GM19372 (cell line): Measurements from ENCODE around the gene ZNF286A.
"Not testable (repeated sequence)": the region's sequence is repeated elsewhere in the genome, so short reads cannot be mapped to it uniquely, and the experiment has no call there.

Experiments used
- ATAC-seq: cut with Tn5 transposase; IDR thresholded peaks from one replicate; pipeline ENCODE4 v1.9.1; 2021; ENCODE audit warnings: mild to moderate bottlenecking, low read depth, moderate library complexity; ENCODE audit not compliant: unreplicated experiment

ZNF286A gene

DNA sequence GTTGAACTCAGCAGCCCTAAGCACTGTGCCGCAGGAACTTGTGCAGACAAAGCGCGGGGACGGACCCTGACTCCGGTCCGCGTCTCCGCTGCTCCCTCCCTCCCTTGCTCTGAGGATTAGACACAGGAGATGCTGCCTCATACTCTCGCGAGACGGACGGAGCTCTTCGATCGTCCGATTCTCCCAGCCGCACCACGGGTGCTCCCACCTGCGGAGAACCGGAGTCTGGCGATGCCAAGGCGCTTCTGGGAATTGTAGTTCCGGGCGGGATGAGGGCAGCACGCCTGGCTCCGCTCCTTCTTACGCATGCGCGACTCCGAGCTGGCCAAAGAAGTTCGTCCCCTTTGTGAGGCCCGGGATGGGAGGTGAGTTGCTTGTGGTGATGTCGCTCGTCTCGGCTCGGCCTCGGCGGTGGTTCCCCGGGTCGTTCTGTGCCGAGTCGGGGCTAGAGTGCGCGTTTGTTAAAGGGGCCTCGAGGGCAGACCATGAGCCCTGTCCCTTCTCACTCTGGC, at the start of gene ZNF286A:
TSS of gene ZNF286A (plus strand) at position 340 of the 512 bp plus-strand sequence. CDS start 578 bp downstream, outside the sequence.
- peak; percentile 95 for ATAC-seq

DNA sequence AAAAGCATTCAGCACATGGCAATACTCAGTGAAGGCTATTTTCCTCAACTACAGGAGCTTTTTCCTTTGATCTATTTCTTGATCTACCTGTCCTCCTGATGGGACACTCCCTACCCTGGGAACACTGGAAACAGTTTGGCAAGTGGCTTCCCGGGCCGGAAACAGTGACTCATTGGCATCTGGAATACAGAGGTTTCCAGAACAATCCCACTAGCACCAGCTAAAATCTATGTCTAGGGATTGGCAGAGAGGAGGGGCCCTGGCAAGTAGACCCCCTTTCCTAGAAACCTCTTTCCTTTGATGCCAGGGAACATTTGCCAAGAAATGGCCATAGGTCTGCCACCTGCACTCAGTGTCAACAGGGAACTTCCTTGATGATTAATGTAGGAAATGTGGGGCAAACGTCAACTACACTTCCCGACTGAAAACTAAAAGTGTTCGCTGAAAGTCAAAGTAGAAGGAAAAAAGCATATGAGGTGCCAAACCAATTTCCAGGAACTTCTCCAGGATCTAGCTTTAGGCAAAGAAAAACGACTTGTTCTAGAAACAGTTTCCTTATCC, 49.6 kb upstream of the ZNF286A start:
- no peak for ATAC-seq

DNA sequence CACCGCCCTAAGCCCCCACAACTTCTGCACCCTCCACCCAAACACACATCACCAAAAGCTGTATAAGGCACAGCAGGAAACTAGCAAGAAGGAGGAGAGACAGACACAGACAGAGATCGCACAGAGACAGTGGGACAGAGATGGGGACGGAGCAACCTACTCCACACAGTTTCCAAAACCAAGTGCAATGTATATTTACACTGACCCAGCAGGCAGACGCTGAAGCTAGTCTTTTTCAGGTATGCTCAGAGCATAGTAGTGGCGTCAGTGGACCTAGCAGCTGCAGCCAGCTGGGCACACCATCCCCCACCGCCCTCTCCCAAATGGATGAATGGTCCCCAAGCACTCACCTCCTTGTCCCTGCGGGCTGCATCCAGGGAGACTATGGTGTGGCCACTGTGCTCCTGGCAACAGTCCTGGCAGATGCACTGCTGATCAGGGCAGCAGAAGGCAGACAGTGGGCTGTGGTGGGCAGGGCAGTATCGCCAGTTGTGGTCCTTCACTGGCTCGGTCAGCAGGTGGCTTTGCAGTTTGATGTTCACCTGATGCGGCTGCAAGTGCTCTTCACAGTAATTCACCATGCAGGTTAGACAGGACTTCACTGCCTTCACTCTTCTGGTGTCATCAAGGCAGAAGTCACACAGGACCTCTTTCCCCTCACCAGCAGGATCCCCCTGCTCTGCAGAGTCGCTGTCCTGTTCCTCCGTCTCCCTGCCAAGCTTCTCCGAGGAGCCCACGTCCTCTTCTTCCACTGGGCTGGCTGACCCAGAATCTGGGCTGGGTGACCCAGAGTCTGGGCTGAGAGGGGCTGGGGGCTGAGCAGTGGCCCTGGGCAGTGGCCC, 48.6 kb upstream of the ZNF286A start:
- ATAC-seq, result no peak

DNA sequence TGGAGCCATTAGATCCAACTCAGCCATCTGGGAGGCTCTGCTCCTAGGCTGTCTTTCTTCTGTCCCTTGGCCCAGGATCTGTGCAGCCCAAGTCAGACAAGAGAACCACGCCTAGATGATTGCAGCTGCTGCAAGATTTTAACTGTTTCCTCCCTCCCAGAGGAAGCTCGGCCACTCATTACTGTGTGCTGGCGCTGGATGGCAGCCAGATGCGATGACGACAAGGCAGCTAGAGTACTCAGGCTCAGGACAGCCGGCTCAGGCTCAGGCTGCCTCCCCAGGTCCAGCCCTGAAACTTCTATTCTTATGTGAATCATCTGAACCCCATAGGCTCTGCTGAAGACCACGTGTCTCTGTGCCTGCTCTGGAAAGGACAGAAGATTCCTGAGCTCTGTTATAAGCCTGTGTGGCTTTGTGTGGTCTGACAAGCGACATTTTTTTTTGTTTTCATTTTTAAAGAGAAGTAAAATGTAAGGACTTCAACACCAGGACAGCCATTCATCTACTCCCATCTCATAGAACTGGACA, 47.9 kb upstream of the ZNF286A start:
- ATAC-seq, result peak; percentile 84

DNA sequence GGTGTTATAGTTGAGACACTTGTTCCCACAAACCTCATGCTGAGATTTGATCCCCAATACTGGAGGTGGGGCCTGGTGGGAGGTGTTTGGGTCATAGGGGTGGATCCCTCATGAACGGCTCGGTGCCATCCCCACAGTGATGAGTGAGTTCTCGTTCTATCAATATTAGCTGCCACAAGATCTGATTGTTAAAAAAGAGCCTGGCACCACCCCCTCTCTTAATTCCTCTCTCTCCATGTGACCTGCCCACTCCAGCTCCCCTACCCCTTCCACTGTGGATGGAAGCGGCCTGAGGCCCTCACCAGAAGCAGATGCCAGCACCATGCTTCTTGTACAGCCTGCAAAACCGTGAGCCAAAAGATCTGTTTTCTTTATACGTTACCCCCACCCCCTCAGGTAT, 46.6 kb upstream of the ZNF286A start:
- no peak for ATAC-seq

DNA sequence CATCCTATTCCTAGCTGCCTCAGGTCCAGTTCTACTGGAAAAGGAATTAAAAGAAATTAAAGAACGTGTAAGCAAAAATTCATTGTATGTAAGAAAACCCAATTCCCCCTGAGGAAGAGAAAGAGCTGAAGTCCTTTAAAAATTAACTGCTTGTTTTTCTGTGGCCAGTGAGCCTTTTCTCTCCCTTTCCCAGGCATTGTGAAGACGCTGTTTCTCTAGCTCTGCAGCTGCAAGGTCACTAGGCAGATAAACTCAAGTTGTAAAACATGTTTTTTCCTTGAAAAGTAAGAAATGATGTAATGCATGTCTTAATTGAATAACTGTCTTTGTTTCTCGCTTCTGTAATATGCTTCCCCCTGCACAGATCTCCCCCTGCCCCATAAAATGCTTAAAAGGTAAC, 45.2 kb upstream of the ZNF286A start:
- ATAC-seq, result not testable (repeated sequence)

DNA sequence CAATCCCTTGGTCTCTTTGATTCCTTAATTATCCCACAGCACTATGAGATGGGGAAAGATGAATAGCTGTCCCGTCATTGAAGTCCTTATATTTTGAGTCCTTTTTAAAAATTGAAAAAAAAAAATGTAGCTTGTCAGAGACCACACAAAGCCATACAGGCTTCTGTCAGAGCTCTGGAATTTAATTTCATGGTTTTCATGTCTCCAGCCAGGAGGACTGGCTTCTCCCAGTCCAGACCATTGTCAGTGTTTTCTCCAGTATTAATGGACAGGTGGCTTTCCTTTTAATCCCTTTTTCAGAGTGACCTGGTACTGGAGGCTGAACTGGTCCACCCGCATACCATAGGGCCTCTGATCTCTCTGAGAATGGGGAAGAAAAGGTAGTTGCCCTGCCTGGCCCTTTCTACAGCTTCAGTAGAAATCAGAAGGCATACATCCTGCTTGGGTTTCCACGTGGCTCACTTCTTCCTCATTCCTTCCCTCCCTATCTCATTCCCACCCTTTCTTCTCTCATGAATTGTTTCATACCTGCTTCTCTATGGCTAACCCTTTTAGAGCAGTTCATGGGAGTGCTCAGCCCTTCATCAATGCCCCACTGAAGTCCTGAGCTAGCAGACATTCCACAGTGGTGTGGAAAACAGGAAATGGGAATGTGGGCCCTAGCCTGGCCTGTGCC, 44.5 kb upstream of the ZNF286A start:
- ATAC-seq, result no peak

DNA sequence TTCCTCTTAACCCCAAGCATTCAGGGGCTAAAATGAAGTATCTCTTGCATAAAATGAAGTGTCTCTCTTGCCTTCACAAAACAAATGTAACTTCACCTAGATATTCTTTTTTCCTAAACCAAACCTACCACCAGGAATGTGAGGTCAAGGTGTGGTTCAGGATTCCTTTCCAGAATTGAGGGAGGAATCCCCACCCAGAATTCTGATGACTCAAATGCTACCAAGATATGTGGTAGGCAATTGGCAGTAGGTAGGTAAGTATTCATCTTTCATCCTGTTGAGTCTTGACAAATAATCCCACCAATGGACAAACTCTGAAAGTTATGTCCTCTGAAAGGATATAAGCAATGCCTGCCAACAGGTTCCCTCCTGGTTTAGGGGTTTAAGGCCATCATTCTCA, 41.7 kb upstream of the ZNF286A start:
- ATAC-seq, result no peak

DNA sequence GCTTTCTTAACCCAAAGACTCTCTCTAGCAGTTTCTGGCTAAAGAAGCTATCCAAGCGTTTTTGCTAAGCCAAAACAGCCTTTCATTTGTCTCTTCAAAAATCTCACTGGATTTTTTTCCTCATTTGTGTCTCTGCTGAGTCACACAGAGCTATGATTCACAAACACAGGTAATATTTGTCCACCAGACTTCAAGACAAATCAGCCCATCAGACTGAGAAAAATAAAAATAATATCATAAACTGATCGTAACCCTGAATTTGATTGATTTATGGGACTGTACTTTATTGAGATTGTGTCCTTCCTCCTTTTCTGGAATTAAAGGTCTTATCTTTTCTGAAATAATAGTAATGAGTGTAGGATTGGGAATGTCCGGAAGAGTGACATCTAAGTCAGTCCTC, 41.3 kb upstream of the ZNF286A start:
- ATAC-seq, result no peak

DNA sequence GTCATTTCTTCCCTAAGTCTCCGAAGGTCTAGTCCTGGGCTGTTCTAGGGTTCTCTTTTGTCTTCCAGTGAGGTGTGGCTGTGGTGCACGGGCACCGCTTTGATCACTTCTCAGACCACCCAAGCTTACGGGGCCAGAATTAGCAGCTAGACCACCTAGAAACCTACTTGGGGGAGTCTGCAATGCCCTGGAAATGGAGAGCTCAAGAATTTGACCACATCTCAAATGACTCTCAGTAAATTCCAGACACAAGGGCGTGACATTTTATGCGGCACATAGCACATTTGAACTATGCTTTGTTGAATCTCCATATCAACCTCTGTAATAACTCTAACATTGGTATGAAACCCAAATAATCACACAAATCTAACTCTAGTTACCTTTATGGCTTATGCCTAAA, 40.3 kb upstream of the ZNF286A start:
- no peak for ATAC-seq

DNA sequence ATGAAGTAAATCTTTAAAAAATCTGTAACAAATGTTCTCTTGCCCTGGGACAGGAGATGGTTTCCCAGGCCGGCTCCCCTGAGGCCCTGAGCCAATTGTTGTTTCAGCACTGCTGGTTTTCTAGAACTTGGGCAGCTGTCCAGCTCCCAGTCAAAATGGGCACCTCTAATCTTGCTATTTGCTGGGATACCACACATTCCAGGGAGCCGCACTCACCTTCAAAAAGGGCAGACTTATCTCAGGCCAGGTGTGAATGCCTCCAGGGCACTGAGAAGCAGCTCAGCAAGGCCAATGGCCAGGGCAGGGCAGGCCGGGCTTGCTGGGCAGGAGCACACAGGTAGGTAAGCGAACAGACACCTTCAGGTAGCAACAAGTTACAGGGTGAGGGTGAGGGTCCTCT, 39.9 kb upstream of the ZNF286A start:
- no peak for ATAC-seq

DNA sequence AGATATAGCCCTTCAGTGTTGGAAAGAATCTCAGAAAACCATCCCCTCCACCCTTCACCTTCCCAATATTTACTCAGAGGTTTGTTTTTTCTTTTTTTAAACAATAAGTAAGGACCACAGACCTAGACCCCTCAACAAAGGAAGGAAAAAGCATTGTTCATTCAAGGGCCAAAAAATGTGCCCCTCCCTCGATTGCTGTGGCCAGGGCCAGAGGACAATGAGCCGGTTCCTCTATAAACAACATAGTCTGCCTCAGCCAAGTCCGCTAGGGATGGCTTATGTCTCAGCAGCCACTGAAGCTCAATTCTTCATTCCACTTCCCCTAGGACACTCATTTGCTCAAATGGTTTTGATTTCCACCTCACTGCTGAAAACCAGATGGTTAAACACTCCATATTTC, 39.5 kb upstream of the ZNF286A start:
- no peak for ATAC-seq

DNA sequence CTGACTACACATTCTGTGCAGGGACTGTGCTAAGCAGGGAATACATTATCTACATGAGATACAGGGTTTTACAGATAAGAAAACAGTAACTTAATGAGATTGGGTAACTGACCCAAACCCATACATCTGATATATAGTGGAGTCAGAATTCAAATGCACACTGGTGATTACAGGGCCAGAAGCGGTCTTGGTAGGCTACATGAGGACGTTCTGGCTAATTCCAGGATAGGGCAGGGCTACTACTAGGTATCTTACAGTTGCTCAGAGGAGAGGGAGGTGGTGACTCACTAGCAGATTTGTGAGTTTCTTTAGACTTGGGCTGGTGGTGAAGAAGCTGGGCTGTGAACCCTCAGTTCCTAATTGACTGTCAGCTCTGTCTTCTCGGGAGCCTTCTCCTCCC, 36.9 kb upstream of the ZNF286A start:
- no peak for ATAC-seq

DNA sequence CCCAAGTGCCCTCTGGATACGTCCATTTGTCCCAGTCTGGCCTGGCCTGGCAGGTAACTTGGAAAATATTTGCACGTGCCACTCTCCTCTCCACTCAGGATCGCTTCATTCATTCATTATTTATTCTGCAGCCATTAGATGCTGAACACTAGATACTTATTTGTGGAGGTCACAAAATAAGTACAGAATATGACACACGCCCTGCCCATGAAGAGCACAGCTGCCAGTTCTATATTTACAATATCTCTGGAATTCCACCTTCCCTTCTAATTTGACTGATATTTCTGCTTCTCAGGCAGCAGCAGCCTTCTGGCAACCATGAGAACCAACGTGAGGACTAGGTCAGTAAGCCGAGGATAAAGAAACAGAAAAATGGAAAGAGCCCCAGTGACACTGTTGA, 36.4 kb upstream of the ZNF286A start:
- no peak for ATAC-seq

DNA sequence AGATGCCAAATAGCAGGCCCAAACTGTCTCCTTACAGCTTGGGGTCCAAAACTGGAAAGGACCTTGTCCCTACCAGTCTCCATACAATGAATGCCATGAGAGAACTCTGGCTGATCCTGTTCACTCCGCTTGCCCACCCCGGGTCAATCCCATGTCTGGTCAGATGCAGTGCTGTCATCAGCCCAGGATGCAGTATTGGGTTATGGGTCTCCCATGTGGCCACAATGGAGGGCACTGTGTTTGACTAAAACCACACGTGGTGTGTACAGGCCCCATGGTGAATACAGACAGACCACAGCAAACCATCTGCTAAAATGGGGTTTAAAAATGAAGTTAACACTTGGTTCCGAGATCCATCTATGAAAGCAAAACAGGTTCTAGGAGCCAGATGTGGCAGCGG, 35.9 kb upstream of the ZNF286A start:
- ATAC-seq, result no peak

DNA sequence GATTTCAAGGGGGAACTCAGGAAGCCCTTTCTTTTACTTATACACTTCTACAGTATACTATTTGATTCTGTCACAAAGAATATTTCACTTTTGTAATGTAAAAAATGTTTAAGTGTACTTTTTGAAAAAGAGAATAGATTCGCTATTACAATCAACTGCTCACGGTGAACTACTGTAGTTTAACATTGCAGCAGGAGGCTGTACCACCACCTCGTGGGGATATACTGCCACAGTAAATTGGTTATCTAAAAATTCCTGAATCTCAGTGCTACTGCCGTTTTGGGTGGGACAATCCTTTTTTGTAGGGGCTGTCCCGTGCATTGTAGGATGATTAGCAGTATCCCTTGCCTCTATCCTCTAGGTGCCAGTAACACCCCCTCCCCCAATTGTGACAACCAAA, 30.0 kb upstream of the ZNF286A start:
- ATAC-seq, result not testable (repeated sequence)

DNA sequence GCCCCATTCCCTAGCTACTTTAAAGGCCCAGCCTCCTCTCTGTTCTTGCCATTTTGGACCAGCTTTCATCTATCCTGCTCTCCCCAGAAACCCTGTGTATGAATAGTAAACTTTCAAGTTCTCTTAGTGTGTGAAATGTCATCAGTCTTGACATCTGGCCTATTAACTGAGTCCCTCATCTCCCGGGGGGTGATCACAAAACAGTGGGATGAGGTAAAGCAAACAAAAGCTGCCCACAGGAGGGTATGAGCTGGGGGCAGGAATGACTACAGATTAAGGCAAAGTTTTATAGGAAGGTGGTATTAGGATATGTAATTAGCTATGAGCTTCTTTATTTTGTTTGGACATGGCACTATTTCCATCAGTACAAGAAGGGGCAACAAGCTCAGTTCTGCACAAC, 24.9 kb upstream of the ZNF286A start:
- not testable (repeated sequence) for ATAC-seq

DNA sequence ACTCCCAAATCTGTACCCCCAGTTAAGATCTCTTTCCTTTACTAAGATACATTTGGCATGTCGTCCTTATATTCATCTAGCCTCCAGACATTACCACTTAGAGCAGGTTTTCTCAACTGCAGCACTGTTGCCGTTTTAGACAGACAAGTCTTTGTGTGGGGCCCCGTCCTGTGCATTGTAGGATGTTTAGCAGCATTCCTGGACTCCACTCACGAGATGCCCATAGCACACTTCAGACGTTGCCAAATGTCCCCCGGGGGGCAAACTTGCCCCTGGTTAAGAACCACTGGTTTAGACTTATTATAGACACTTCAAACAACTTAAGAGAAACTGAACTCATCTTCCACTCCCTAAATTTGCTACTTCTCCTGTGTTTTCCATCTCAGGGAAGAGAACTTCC, 23.6 kb upstream of the ZNF286A start:
- not testable (repeated sequence) for ATAC-seq

DNA sequence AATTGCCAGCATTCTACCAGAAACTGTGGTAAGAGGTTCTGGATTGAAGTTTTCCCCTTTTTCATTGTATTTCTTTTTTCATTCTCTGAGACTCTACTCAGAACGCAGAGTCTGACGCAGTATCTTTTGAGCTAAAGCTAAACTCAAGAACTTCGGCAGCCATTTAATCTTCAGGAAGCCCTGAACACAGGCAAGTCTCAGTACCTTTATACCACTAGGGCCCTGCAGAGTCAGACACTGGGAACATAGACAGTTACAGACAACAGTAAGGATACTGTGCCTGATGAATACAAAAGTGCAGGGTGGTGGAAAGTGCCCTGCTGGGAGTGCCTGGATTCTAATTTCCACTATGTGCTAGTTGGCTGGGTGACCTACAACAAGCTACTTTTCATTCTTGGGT, 16.4 kb upstream of the ZNF286A start:
- not testable (repeated sequence) for ATAC-seq

DNA sequence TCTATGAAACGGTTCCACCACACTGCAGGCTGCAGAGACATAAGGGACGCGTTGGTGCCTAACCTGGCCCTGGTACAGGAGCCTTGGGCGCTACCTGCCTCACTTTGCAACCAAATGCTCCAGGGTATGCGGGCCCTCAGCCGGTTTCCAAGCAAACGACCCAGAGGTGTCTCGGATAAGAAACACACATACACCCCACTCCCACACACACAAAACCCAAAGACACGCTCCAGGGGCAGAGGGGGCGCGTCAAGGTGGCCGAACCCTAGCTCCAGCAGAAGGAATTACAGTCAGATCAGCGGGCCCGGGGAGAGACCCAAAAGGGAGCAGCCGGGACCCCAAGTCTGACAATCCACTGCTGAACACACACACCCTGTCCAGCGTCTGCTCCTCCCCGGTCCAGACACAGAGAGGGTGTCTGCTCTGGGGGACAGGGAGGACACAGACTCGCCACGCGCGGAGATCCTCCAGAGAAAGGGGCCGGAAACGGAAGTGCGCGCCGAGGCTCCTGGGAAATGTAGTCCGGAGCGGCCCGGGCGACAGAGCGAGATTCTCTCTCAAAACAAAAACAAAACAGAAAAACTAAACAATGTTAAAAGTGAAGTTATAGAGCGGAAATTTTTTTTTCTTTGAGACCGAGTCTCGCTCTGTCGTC, 15.6 kb upstream of the ZNF286A start, which contains the start of gene TRIM16:
TSS of gene TRIM16 (minus strand) at position 488 of the 655 bp plus-strand sequence. CDS start 32,702 bp downstream, outside the sequence.
- peak; percentile 95 for ATAC-seq
